GM23248 (cell line): ENCODE results near the gene DCLRE1B.

Experiments used
- EZH2 ChIP-seq: fragments of 200-600 bp; sonication (generic); IDR thresholded peaks from 2 replicates; pipeline ENCODE4 v1.6.1; 2018; ENCODE audit warnings: antibody characterized with exemption, mild to moderate bottlenecking; ENCODE audit not compliant: insufficient read depth, poor library complexity, severe bottlenecking
- EZH2phosphoT487 ChIP-seq: fragments of 200-600 bp; sonication (generic); IDR thresholded peaks from 2 replicates; pipeline ENCODE4 v1.6.1; 2018; ENCODE audit warnings: antibody characterized with exemption, moderate library complexity, mild to moderate bottlenecking, low read depth; ENCODE audit not compliant: insufficient read depth

- TF ChIP-seq EZH2 = no peak
- no peak for TF ChIP-seq EZH2phosphoT487
Observed at GRCh38 chr1:113881661-113882060, 23.5 kb upstream of the DCLRE1B start.
